ENCODE results near the gene GRM4.

The GRM4 gene

DNA sequence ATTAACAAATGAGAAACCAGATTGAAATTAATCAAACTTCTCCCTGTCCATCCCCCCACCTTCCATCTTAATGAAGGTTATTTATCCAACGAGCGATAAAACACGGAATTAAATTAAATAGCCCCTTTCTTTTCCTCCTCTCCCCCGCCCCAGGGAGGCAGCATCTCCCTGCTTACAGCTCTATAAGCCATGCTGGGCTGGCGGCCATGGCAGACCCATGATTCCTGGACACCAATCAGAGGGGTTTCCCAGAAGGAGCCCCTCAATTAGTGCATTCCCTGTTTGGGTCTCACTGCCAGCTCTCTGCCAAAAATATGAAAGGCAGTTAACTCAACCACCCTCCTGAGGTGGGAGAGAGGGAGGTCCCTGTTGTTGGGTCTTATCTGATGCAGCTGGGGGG, 33.8 kb downstream of the GRM4 start:
- H3K27ac ChIP-seq: no peak overlapping the region
- TF ChIP-seq, protein P1, sequence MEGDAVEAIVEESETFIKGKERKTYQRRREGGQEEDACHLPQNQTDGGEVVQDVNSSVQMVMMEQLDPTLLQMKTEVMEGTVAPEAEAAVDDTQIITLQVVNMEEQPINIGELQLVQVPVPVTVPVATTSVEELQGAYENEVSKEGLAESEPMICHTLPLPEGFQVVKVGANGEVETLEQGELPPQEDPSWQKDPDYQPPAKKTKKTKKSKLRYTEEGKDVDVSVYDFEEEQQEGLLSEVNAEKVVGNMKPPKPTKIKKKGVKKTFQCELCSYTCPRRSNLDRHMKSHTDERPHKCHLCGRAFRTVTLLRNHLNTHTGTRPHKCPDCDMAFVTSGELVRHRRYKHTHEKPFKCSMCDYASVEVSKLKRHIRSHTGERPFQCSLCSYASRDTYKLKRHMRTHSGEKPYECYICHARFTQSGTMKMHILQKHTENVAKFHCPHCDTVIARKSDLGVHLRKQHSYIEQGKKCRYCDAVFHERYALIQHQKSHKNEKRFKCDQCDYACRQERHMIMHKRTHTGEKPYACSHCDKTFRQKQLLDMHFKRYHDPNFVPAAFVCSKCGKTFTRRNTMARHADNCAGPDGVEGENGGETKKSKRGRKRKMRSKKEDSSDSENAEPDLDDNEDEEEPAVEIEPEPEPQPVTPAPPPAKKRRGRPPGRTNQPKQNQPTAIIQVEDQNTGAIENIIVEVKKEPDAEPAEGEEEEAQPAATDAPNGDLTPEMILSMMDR (conservative IDR thresholded peaks at IDR 0.05; ENCODE audit: low read depth): no peak
- CTCF ChIA-PET: interaction anchor here (0.6 to 1.6 kb wide), 2 partner anchors 42 to 60 kb away, joined by 3 to 4 read pairs; no protein-coding TSS in a partner anchor
- POLR2A ChIA-PET (ENCODE audit: low non-redundant PET): interaction anchor here (0.6 kb wide), 1 partner anchor 62 kb away, joined by 3 read pairs; no protein-coding TSS in a partner anchor
- no peak for DNase-seq (ENCODE audit: low spot score)

DNA sequence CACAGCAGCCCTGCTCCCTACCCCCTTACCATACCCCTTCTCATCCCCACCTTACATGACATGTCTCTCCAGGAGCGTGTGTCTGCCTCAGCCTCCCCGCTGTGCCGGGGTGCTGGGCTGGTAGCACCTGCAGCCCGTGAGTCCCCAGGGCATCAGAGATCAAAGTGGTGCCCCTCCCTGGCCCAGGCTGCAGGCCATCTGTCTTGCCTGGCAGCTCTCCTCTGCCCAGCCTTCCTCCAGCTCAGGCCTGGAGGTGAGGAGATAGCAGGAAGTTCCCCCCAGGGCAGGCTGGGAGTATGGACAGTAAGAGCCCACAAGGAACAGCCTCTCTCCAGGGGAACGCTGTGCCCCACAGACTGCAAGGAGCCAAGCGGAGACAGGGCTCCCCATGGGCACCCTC, 35.3 kb downstream of the GRM4 start:
- POLR2A ChIA-PET (ENCODE audit: low non-redundant PET): no interaction called here

GRCh38 chr6:34108176-34108575, 37.7 kb downstream of the GRM4 start:
- TF ChIP-seq, protein P1 (conservative IDR thresholded peaks at IDR 0.05; ENCODE audit: low read depth): no peak
- no peak for DNase-seq (ENCODE audit: low spot score)
- POLR2A ChIA-PET (ENCODE audit: low non-redundant PET): no interaction called here
- H3K27ac ChIP-seq: no peak overlapping the region
- CTCF ChIA-PET: no interaction called here

More for the DNA sequence above, 35.3 kb downstream of the GRM4 start:
- TF ChIP-seq, protein P1 (conservative IDR thresholded peaks at IDR 0.05; ENCODE audit: low read depth): no peak
- no peak overlapping the region for H3K27ac ChIP-seq
- DNase-seq (ENCODE audit: low spot score): no peak
- CTCF ChIA-PET: interaction anchor here (0.6 to 1.6 kb wide), 4 partner anchors 9 to 326 kb away, joined by 3 to 5 read pairs (median 4); no protein-coding TSS in a partner anchor

DNA sequence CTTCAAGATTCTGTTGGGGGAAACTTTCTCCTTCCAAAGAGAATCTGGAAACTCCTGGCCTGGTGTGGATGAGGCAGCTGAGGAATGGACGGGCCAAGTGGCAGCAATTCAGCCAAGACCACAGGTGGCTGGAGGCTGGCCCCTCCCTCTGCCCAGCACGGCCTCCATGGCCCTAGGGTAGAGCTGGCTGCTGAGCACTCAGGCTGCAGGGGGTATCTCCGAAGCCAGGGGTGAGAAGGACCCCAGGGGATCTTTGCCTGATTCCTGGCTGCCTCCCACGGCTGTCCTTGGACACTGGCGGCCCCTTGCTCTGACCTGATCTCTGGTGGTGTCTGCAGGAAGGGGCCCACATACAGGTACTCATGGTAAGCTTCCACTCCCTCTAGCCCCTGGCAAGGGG, 39.0 kb downstream of the GRM4 start:
- TF ChIP-seq, protein P1 (conservative IDR thresholded peaks at IDR 0.05; ENCODE audit: low read depth): no peak
- H3K27ac ChIP-seq: no peak overlapping the region
- ChIA-PET POLR2A (ENCODE audit: low non-redundant PET) (no interaction called here), CTCF (interaction anchor here (0.5 kb wide), 1 partner anchor 32 kb away, joined by 3 read pairs; no protein-coding TSS in a partner anchor)
- no peak for DNase-seq (ENCODE audit: low spot score)

DNA sequence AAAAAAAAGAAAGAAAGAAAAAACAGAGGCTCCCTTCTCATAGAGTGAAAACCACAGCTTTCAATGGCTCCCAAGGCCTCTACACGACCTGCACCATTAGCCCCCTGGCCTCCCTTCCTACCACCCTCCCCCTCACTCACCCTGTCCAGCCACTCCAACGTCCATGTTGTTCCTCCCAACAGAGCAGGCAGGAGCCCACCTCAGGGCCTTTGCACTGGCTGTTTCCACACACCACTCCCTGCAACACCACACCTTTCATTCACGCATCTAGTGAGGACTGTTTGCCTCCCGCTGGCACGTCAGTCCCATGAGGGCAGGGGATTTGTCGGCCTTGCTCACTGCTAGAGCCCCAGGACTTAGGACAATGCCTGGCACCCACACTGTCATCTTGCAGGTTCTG, 39.5 kb downstream of the GRM4 start:
- no peak for DNase-seq (ENCODE audit: low spot score)
- TF ChIP-seq, protein P1 (conservative IDR thresholded peaks at IDR 0.05; ENCODE audit: low read depth): no peak
- ChIA-PET CTCF (interaction anchor here (0.5 kb wide), 1 partner anchor 31 kb away, joined by 3 read pairs; no protein-coding TSS in a partner anchor), POLR2A (ENCODE audit: low non-redundant PET) (no interaction called here)
- no peak overlapping the region for H3K27ac ChIP-seq

DNA sequence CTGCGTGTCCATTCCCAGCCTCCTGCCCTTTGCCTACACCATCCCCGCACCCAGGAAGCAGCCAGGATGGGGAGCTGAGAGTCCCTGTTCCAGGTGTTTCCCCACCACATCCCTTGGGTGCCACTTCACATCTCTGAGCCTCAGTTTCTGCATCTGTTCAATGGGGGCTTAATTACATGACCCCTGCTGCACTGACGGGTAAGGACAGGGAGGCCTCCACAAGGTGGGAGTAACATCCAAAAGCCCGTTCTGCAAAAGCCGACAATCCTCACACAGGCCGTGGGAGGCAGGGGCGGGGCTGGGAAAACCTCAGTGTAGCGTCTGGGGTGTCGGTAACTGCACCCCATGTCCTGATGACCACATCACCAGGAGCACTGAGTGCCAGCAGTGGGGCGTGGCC, 41.3 kb downstream of the GRM4 start:
- DNase-seq (ENCODE audit: low spot score): no peak
- TF ChIP-seq, protein P1 (conservative IDR thresholded peaks at IDR 0.05; ENCODE audit: low read depth): no peak
- H3K27ac ChIP-seq: no peak overlapping the region
- ChIA-PET POLR2A (ENCODE audit: low non-redundant PET) (no interaction called here), CTCF (interaction anchor here (0.5 kb wide), 1 partner anchor 77 kb away, joined by 3 read pairs; no protein-coding TSS in a partner anchor)

All from RWPE1 (cell line).